Pancreas (tissue), 10 donors: ENCODE data around the gene RTN4RL1. TPM values are rescaled to one million over a fixed set of nuclear protein-coding genes. Genes with fewer than 3 reads are reported as not detected.

Source experiments
- ATAC-seq, 4 donors: fragments of 200-7000 bp; cut with Tn5 transposase; one replicate each; pipeline versions ENCODE4 v1.8.0 to v1.9.1; 2020; ENCODE audit warnings: mild to moderate bottlenecking in 4 of 4, moderate library complexity in 4 of 4
- DNase-seq, 6 donors: peaks; one replicate each; pipeline ENCODE4 v3.0.0-alpha.2; 2020
- FAIRE-seq: peaks from 2 replicates; lab custom pipeline; 2012; peaks lifted over from hg19 to GRCh38; lab: Jason Lieb, UNC
- H3K27ac ChIP-seq, 4 donors: fragments of 200-600 bp; sonication (generic); 1 replicate in 3 of 4; 2 replicates in 1 of 4; pipeline versions ENCODE4 v1.5.0 to v1.8.0; 2020
- H3K27me3 ChIP-seq, 4 donors: fragments of 200-600 bp; one replicate each; pipeline ENCODE4 v1.8.0; 2021
- H3K36me3 ChIP-seq, 3 donors: fragments of 200-600 bp; sonication (generic) in 1 of 3; one replicate each; pipeline versions ENCODE4 v1.5.0 to v1.8.0; 2020 to 2021
- H3K4me1 ChIP-seq, 3 donors: fragments of 200-600 bp; one replicate each; pipeline ENCODE4 v1.8.0; 2021
- H3K4me3 ChIP-seq, 4 donors: fragments of 200-600 bp; sonication (generic) in 2 of 4; one replicate each; pipeline versions ENCODE4 v1.5.0 to v1.8.0; 2020 to 2021
- H3K9me3 ChIP-seq, 4 donors: fragments of 200-600 bp; one replicate each; pipeline ENCODE4 v1.8.0; 2021
- WGBS, 2 donors: extraction: QIAGEN DNeasy Blood & Tissue Kit; methylation state at CpG; one replicate each; pipeline ENCODE4 v1.1.7; 2013; 5-methylcytosine and 5-hydroxymethylcytosine counted together
- intact Hi-C, 3 donors: fragments of 100-400 bp; cut with DNase I; formaldehyde crosslinking; loops; one replicate each; pipeline versions ENCODE4 v1.11.1 to v1.14.2; 2022
- polyA plus RNA-seq, 2 donors: library from polyadenylated mRNA; stranded (reverse); fragments of 200-250 nt; gene quantifications; one replicate each; pipeline ENCODE4 v1.2.3, GENCODE V29; 2013
- total RNA-seq, 6 donors: library from RNA; stranded (reverse); fragmentation: NEBNext Ultra II Directional in 4 of 6; extraction: Animal tissue kit (Norgen Biotek cat#: 25700) in 4 of 6; gene quantifications; one replicate each; pipeline versions ENCODE4 v1.2.1 to v1.2.4, GENCODE V29; 2021 to 2023
- TF ChIP-seq, protein P1 (sequence below), 4 donors: fragments of 200-600 bp; sonication (generic) in 3 of 4; IDR thresholded peaks; one replicate each; pipeline versions ENCODE4 v1.5.0 to v1.8.0; 2021; ENCODE audit warnings: antibody characterized with exemption in 4 of 4
- donor health status: healthy with polysubstance abuse.
- donor health status: DM: no; HTN: no; CAD: no; lungs with moderate emphysema.
- donor health status: DM: no; HTN: no; CAD: no.
- donor health status: control.
- donor health status: control.
- donor health status: Bipolar disorder and iron deficiency.
- donor health status: DM: yes; HTN: yes; CAD: no.
- donor health status: DM: no; HTN: no; CAD: no.
- donor health status: DM: no; HTN: no; CAD: no.
- donor health status: DM: yes; HTN: yes; CAD: no.

The RTN4RL1 gene
- total and polyA plus RNA-seq, 8 donors, result 0.93 to 3.6 (median 2.1) TPM

DNA sequence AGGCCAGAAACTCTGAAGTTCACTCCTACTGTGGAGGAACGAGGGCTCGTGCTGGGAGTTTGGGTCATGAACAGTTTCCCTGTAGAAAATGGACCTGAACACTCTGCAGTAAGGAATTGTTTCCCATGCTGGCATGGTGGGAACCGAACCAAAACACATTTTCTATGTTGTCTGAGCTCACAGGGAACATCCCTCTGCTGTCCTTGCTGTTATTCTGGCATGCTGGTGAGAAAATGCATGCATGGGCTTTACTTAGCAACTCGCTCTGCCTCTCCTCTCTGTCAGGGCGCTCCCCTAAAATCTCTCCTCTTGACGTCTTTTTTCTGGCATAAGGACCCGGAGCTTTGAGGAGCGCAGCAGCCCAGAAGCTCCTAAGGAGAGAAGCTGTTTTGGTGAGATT is 5.4 kb downstream of the RTN4RL1 start:
- no peak for DNase-seq
- Histone ChIP-seq H3K27ac (no peak overlapping the region), H3K27me3 (no peaks in the 10 kb centered on the region), H3K4me3 (no peak overlapping the region), H3K4me1 (peaks cover 0 to 6% (median 0%) of the 10 kb centered on the region in 3 donors), H3K36me3 (no peaks in the 10 kb centered on the region), H3K9me3 (no peaks in the 10 kb centered on the region)
- 75 to 82% methylated on average over 8 of the region's 8 CpGs for WGBS, 2 donors
- TF ChIP-seq, protein P1, sequence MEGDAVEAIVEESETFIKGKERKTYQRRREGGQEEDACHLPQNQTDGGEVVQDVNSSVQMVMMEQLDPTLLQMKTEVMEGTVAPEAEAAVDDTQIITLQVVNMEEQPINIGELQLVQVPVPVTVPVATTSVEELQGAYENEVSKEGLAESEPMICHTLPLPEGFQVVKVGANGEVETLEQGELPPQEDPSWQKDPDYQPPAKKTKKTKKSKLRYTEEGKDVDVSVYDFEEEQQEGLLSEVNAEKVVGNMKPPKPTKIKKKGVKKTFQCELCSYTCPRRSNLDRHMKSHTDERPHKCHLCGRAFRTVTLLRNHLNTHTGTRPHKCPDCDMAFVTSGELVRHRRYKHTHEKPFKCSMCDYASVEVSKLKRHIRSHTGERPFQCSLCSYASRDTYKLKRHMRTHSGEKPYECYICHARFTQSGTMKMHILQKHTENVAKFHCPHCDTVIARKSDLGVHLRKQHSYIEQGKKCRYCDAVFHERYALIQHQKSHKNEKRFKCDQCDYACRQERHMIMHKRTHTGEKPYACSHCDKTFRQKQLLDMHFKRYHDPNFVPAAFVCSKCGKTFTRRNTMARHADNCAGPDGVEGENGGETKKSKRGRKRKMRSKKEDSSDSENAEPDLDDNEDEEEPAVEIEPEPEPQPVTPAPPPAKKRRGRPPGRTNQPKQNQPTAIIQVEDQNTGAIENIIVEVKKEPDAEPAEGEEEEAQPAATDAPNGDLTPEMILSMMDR (IDR thresholded peaks at IDR 0.05), result no peak
- no peak for FAIRE-seq
- ATAC-seq, result no peak
- intact Hi-C loops, result no loop called here

DNA sequence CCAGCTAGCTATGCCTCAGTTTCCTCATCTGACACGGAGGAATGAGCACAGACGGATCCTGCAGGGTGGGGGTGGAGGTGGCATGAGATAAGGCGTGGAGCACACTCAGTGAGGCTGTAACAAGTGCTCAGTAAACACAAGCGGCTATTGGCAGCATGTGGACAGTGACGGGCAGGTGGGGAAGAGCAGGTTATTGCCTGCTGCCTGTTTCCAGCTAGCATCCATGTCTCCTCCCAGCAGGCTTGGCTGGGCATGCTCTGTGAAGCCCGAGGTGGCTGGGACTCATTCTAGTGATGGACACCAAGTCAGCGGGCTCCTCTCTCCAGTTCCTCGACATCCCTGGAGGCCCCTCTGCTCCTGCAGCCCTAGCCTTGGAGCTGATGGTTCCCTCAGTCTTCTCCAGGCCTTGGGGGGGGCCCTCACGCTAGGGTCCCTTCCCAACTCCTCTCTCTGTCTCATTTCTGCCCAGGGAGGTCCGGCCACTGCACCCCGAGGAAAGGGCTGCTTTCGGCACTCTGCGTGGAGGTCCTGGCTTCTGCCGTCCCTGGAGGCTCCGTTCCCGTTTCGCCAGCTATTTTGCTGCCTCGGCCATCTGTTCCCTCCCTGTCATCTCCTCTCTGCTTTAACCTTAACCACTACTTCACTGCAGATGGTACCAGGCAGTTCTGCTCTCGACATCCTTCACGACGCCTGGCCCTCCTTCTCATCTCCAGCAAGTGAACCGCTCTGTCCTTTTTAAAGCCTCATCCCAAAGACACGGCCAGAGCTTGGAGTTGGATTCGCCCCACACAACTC is 6.2 kb downstream of the RTN4RL1 start:
- peak in 2 of 4 donors; percentile 22 to 33 for ATAC-seq

DNA sequence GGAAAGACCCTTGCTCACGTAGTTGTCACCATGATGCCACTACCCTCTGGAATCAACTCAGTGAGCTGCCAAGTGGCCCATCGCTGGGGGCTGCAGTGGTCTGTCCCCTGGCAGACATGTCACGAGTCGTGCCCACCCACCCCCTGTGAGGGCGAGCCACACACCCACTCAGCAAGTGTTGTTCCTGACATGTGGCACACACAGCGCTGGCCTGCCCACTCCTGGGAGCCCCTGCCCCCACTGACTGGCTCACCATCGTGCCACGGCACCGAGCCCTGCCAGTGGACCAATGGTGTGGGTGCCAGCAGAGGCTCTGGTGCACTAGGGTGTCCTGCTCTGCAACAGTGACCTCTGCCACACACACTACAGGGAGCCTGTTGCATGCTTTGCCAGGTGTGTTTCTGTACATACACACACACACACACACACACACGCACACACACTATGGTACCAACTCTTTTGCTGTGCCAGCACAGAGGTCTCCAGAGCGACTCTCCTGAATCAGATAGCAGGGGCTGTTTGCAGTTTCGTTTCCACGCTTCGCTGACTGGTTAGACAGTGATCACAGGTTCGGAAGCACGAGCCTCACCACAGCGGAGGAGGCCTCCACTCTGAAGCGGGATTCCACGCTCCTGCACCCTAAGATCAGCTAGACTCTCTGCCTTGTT is 7.7 kb downstream of the RTN4RL1 start:
- Histone ChIP-seq H3K27me3 (no peaks in the 10 kb centered on the region), H3K4me3 (no peak overlapping the region), H3K36me3 (no peaks in the 10 kb centered on the region), H3K9me3 (no peaks in the 10 kb centered on the region), H3K4me1 (peaks cover 0 to under 1% (median 0%) of the 10 kb centered on the region in 3 donors), H3K27ac (no peak overlapping the region)
- no peak for FAIRE-seq
- intact Hi-C loops, result no loop called here
- TF ChIP-seq, protein P1 (IDR thresholded peaks at IDR 0.05), result no peak
- peak in 3 of 4 donors; percentile 29 to 68 (median 68) for ATAC-seq
- DNase-seq, result no peak
- WGBS, 2 donors, result 84 to 85% methylated on average over 19 of the region's 19 CpGs

More for the DNA sequence above, 6.2 kb downstream of the RTN4RL1 start:
- no peaks in the 10 kb centered on the region for H3K36me3 ChIP-seq
- intact Hi-C loops, result no loop called here
- H3K9me3 ChIP-seq, result no peaks in the 10 kb centered on the region
- WGBS, 2 donors, result 65 to 67% methylated on average over 24 of the region's 24 CpGs
- H3K27me3 ChIP-seq, result no peaks in the 10 kb centered on the region
- H3K27ac ChIP-seq, result no peak overlapping the region
- FAIRE-seq, result no peak
- H3K4me1 ChIP-seq, result peaks cover 0 to under 1% (median 0%) of the 10 kb centered on the region in 3 donors
- no peak for DNase-seq
- TF ChIP-seq, protein P1 (IDR thresholded peaks at IDR 0.05), result no peak
- H3K4me3 ChIP-seq, result no peak overlapping the region

DNA sequence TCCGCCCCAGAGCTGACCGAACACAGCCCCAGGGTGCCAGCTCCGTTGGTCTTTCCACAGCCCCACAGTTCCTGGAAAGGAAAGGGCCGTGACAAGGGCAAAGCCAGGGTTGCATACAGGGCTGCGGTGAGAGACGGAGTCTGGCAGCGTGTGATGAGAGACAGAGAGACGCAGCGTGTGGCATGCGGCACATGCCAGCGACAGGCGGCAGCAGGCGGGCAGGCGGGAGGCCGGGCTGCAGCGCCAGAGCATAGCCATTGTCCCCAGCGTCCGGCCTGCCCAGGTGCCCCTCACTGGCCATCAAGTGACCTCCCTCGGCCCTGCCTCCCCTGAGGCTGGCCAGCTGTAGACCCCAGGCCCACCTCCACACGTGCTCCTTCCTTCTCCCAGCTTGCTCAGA is 8.6 kb downstream of the RTN4RL1 start:
- no peak for DNase-seq
- intact Hi-C loops, result no loop called here
- Histone ChIP-seq H3K4me3 (no peak overlapping the region), H3K27ac (no peak overlapping the region), H3K4me1 (peaks cover 5 to 9% (median 8%) of the 10 kb centered on the region in 3 donors), H3K36me3 (no peaks in the 10 kb centered on the region), H3K27me3 (no peaks in the 10 kb centered on the region), H3K9me3 (no peaks in the 10 kb centered on the region)
- WGBS, 2 donors, result 89 to 91% methylated on average over 20 of the region's 20 CpGs
- TF ChIP-seq, protein P1 (IDR thresholded peaks at IDR 0.05), result no peak
- ATAC-seq, result no peak
- FAIRE-seq, result no peak
